Skin of body (tissue), 2 donors: ENCODE data around the gene SPACA5. TPM values are rescaled to one million over a fixed set of nuclear protein-coding genes. Genes with fewer than 3 reads are reported as not detected.
A peak's percentile ranks its signal among the peaks of the same experiment; 100 is the strongest.
"Not testable (repeated sequence)": the region's sequence is repeated elsewhere in the genome, so short reads cannot be mapped to it uniquely, and the experiment has no call there.

Experiments
- DNase-seq: peaks from one replicate; lab custom pipeline; 2025; lab: John Stamatoyannopoulos, UW
- total RNA-seq: library from RNA; depleted of rRNA; stranded (reverse); fragments of >200 nt; gene quantifications from one replicate; pipeline ENCODE4 v1.2.3, GENCODE V29; 2014

SPACA5 gene
- total RNA-seq: not detected

DNA sequence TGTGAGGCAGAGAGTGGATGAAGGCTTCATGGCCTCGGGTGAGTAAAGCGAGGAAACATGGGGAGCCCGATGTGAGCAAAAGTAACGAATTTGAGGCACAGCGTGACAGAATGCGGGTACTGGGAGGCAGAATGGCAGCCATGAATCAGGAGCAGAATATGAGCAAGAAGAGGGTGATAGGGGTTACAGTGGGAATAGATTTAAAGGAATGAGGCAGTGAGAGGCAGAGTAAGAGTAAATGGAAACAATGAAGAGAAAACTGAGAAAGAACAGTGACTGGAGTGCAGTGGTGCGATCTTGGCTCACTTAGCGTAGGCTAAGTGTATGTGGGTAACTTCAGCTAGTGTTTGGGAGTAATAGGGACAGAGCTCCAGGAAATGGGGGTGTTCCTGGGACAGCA lies at the start of gene SPACA5:
SPACA5 (plus strand) TSS at position 301 of the 400 bp plus-strand sequence. CDS start 815 bp downstream, outside the sequence.
- DNase-seq: not testable (repeated sequence)

DNA sequence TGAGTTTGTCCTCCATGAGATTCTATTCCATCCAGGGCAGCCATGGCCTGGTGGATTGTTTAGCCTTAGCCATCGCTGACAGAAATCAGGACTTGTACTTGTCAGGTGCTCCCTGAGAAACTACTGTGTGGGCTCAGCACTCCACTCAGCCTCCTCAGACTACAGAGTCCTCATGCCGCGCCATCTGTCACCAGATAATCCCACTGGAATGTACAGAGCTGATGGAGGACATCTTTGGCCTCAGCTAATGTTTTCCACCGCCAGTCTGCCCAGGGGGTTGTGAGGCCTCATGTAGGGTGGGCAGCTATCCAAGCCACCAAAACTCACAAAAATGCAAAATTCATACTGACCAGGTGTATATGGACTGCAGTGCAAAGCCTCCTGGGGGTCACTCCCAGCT lies 48.6 kb upstream of the SPACA5 start:
- not testable (repeated sequence) for DNase-seq

DNA sequence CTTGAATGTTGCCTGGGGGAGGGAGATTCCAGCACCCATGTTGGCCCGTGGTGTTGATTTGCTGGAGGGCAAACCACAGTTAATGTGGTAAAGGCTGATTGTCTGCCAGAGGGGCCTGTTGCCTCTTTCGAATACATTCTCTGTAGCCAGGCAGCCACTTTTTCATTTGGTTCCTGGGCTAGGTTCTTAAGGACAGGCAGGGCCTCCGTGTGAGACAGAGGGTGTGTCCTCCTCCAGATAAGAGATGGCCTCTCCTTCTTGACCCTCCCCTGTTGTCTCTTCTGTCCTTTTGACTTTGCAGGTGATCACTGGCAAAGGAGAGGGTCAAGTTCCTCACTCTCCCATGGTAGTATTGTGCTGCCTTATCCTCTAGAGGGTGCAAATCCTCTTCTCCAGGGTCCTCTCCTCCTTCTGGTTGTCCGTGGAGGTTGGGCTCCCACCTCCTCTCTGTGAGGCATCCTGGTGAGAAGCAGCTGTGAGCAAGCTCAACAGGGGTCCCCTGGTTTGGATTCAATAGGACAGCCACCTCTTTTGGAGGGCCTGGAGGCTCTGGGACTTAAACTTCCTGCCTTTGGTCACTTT lies 47.9 kb upstream of the SPACA5 start:
- DNase-seq: no peak

DNA sequence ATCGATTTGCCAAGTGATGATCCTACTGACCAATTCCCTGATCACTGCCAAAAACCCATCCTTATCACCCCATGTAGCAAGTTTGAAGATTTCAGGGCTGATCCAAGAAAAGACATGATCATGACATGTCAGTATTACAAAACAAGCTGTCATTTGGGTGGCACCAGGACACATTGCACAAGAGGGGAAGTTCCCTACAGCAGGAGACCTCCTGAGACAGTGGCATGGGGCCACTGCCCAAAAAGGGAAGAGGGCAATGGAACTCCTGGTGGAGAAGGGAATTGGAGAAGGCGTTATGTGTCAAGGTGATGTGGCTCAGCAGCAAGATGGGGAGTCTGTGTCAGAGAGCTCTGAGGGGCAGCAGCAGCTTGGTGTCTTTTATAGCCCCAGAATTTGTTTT lies 46.4 kb upstream of the SPACA5 start:
- DNase-seq: no peak

DNA sequence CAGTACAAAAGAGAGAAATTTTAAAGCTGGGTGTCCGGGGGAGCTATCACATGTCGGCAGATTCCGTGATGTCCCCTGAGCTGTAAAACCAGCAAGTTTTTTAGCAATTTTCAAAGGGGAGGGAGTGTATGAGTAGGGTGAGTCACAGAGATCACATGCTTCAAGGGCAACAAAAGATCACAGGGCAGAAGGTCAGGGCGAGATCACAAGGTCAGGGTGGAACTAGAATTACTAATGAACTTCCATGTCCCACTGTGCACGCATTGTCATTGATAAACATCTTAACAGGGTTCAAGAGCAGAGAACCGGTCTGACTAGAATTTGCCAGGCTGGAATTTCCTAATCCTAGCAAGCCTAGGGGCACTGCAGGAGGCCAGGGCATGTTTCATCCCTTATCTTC lies 45.0 kb upstream of the SPACA5 start:
- not testable (repeated sequence) for DNase-seq

DNA sequence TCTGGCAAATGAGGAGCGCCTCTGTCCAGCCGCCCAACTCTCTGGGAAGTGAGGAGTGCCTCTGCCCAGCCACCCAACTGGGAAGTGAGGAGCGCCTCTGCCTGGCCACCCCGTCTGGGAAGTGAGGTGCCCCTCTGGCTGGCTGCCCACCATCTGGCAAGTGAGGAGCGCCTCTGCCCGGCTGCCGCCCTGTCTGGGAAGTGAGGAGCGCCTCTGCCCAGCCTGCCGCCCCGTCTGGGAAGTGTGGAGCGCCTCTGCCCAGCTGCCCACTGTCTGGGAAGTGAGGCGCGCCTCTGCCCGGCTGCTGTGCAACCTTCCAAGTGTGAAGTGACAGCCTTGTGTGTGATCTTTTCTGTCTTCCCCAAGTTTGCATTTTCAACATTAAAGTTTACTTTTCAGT lies 41.3 kb upstream of the SPACA5 start:
- not testable (repeated sequence) for DNase-seq

DNA sequence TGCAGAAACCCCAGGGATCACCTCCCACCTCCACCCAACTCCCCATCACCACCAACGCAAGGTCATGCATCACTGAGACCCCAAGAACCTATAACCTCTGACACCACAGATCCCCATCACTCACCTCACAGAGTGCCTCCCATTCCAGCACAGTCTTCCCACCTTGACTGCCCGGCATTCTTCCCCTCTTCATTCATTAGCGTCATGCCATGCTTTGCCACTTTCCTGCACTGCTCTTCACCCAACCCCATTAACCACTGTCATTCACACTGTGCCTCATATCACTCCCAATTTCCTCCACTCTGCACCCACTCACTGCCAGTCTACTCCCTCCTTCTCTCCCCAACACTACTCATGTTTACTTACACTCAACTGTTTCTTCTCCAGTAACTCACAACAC lies 33.6 kb upstream of the SPACA5 start:
- DNase-seq: no peak

DNA sequence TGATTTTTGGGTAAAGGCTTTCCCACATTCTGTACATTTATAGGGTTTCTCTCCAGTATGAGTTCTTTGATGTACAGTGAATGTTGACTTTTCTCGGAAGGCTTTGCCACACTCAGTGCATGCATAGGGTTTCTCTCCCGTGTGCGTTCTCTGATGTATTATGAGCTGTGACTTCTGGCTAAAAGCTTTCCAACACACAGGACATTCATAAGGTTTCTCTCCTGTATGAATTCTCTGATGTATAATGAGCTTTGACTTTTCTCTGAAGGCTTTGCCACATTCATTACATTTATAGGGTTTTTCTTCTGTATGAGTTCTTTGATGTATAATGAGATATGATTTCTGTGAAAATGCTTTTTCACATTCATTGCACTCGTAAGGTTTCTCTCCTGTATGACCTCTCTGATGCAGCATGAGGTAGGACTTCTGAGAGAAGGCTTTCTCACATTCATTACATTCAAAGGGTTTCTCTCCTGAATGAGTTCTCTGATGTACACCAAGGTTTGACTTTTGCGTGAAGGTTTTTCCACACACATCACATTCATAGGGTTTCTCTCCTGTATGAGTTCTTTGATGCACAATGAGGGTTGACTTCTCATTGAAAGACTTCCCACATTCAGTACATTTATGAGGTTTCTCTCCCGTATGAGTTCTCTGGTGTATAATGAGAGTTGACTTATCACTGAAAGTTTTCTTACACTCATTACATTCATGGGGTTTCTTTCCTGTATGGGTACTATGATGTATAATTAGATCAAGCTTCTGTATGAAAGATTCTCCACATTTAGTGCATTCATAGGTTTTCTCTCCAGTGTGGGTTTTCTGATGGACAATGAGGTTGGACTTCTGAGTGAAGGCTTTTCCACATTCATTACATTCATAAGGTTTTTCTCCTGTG lies 30.3 kb upstream of the SPACA5 start:
- DNase-seq: no peak

DNA sequence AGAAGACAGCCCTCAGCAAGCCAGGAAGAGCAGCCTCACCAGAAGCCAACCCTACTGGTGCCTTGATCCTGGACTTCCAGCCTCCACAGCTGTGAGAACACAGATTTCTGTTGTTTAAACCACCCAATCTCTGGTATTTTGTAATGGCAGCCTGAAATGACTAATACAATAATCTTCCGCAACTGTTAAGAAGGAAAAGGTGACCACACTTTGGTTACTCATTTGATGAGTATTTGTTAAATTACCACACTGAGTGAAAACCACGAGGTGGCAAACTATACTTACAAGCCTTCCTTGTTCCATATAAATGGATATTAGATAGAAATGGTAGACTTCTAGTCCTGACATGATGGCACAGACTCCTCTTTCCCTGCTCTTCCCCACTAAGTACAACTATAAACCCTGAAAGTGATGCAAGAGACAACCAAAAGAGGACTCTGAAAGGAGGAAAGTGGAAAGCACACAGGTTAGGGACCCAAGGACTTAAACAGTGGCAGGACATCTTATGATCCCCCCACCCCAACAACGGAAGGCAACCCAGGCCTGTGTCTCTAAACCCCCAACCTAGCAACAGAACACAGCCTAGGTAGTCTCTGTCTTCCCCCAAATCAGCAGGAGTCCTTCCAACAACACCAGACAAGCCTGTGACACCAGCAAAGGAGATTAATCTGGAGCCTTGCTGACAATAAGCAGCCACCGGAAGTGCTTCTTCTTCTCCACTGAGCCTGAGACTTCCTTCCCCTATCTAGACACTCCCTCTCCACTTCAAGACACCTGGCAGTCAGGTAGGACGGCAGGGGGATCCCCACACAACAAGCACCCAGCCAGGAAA lies 15.3 kb upstream of the SPACA5 start:
- no peak for DNase-seq

DNA sequence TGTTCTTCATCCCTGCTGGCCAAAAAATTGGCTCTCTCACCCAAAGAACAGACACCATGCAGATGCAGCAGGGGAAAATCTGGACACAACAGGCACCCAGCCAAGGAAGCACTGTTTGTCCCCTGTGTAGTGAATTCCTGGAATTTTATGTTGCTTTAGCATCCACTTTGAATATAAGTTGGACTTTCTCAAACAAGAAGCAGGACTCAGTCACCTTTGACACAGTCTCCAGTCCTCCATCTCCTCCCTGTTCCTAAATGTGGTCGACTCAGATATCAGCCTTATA lies 14.8 kb upstream of the SPACA5 start:
- no peak for DNase-seq

DNA sequence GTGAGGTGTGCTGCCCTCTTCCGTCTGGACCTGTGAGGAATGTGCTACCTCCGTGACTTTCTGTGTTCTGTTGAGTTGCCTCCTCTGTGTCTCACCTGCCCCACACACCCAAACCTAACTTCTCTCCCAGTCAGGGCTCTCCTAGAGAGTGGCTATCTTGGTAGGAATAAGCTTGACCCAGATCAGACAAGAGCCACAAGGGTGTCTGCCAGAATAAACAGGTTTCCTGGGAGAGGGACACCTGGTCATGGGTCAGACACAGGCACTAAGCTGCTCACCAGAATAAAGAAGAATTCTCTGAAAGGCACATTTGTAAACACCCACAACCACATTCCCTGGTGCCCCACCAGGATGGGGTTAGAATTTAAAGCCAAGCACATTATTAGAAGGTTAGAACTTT lies 14.1 kb upstream of the SPACA5 start:
- no peak for DNase-seq

DNA sequence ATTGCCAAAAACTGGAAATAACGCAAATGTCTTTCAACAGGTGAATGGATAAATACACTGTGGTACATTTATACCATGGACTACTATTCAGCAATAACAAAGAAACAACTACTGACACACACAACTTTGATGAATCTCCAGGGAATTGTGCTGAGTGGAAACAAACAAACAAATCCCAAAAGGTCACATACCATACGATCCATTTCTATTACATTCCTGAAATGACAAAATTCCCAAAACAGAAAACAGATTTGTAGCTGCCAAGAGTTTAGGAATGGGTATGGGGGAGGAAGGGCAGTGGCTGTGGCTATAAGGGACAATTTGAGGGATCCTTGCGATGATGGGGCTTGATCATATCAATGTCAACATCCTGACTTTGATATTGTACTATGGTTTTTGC lies 5.5 kb upstream of the SPACA5 start:
- DNase-seq: no peak

DNA sequence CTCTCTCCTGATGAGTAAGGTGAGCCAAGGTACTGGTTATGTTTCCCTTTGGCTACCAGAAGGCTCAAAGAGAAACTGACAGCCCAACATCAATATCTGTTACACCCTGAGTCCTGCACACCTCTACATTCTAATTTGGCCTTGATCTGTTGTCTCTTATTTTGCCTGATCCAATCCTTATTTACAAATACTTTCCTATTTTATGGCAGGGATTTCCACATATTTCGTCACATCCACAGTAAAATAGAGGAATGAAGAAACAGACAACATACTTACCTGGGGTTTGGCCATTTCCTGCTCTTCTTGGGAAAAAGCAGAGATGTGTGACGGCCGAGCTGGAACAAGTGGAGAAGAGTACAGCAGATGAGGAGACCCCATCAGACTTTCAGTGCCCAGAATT lies 4.5 kb upstream of the SPACA5 start:
- DNase-seq: no peak

DNA sequence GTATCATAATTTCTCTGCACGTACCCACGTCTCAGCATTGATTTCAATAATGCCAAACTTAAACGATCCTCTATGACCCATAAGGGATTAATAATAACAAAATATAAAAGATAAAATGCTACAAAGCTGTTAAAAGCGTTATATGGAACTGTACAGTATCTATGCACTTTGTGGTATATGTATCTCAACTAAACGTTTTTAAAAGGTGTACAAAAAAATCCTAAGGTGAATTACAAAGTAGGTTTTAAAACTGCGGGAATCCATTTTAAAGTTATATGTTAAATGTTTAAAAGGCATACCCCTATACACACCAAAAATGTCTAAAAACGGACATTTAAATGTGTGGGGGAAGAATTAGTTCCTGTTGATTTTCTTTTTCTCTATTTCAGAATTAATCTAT lies 3.9 kb upstream of the SPACA5 start:
- no peak for DNase-seq

DNA sequence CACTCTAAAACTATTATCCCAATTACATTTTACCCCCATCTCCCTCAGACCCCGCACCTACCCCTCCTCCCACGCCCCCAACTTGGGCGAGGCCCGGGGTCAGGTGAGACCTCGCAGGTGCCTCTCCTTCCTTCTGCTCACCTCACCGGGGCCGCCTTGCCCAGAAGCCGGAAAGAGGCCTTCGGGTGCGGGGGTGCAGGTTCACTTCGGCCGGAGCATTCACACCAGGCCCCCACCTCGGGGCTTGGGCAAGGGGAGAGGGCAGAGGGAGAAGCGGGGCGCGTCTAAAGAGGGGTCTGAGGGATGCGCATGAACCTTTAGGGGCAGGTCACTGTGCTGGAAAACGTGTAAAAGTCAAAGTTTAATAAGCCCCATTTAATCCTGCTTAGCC lies 3.4 kb upstream of the SPACA5 start:
- no peak for DNase-seq

DNA sequence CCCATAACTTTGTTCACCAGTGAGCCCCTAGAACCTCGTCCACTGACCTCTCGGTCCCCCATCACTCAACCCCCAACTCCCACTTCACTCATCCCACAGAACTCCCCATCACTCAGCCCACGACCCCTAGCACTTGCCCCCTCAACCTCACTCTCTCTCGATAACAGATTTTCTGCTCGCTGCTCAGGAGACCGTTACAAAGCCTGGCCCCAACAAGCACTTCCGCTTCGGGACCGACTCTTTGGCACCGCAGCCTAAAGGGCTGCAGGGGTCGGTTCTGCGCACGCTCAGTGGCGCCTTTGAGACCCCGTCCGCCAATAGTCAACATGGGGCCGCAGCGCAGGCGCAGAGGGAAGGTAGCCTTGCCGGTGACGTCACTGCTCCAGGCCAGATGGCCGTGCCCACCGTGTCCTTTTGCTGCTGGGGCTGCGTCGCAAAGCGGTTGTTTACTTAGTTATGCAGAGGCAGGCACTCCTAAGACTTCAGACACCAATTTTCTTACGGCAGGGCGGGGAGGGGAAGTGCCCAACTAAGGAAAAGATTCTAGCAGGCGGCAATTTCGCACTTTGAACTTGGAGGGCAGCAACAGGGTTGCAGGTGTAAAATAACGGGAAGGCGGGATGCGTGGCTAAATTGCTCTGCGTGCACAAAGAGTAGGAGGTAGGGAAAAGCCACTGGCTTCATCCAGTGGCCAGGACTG lies 2.9 kb upstream of the SPACA5 start, which contains the start of gene ZNF182:
ZNF182 (minus strand) TSS at position 232 of the 700 bp plus-strand sequence. CDS start 1,380 bp downstream, outside the sequence.
- DNase-seq: peak; percentile 64

DNA sequence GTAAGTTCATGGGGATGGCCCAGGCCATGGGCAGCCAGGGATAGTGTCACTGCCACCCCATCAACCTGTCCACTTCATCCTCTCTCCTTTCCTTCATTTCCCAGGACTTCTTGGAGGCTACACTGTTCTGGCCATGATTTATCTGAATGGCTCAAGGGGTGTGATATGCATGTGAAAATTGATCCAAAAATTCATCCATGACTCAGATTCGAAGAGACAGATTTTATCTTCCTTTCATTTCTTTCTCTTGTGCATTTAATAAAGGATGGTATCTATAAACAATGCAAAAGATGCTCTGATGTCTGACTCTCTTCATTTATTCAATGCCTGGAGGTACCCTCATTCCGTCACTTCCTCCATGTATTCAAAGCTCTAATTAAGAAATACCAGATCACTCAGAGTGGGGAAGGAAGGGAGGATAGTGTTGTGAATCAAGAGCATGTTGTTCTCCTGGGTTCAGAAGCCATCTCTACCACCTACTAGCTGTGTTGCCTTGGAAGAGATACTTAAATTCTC lies 2.7 kb downstream of the SPACA5 start:
- not testable (repeated sequence) for DNase-seq

DNA sequence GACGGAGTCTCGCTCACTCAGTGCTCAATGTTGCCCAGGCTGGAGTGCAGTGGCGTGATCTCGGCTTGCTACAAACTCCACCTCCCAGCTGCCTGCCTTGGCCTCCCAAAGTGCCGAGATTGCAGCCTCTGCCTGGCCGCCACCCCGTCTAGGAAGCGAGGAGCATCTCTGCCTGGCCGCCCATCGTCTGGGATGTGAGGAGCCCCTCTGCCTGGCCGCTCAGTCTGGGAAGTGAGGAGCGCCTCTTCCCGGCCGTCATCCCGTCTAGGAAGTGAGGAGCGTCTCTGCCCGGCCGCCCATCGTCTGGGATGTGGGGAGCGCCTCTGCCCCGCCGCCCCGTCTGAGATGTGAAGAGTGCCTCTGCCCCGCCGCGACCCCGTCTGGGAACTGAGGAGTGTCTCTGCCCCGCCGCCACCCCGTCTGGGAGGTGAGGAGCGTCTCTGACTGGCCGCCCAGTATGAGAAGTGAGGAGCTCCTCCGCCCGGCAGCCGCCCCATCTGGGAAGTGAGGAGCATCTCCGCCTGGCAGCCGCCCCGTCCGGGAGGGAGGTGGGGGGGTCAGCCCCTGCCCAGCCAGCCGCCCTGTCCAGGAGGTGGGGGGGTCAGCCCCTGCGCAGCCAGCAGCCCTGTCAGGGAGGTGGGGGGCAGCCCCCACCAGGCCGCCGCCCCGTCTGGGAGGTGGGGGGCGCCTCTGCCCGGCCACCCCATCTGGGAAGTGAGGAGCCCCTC lies 10.0 kb downstream of the SPACA5 start:
- not testable (repeated sequence) for DNase-seq

DNA sequence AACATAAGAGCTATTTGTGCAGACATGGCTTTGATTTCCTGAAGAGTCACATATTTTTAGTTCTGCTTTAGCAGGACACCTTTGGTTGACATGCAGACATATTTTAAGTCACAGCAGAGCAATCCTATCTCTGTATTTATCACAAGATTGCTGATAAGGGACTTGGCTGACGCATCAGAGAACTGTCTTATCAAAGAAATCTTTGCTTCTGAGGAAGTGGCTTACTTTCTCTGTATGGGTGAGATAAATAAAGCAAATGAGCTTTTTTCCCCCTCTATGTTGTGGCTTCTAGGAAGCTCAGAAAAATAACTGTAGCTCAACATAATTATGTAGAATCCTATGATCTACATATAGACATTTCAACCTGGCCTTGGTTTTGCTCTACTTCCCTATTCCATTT lies 13.1 kb downstream of the SPACA5 start:
- DNase-seq: not testable (repeated sequence)

DNA sequence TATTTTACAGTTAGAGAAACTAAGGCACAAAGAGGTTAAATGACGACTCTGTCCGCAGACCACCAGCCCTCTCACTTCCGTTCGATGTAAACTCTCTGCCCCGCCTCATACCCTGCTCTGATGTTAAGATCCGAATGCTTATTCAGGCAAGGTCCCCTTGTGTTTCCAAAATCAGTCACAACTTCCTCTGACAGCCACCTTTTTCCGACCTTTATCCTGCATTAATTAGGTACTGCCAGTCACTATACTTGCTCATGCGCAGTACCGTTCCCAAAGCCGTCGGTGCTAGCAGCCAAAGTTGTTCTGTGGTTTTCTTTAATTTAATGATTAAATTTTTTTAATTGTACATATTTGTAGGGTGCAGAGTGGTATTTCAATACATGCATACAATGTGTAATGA lies 13.7 kb downstream of the SPACA5 start:
- not testable (repeated sequence) for DNase-seq
